K562 (cell line): ENCODE measurements around the gene C12orf42. TPM values are rescaled to one million over a fixed set of nuclear protein-coding genes. Genes with fewer than 3 reads are reported as not detected.
A peak's percentile ranks its signal among the peaks of the same experiment; 100 is the strongest.

Experiments
- ATAC-seq: fragments of 200-7000 bp; cut with Tn5 transposase; 3 replicates; pipeline ENCODE4 v1.9.1; 2020; ENCODE audit warnings: moderate library complexity
- BruUV-seq: library from RNA; stranded (reverse); fragments of 400-500 nt; replicated peaks from 2 replicates; lab custom pipeline; 2021; lab: Mats Ljungman, UMichigan
- CTCF ChIA-PET: fragments of 300-600 bp; formaldehyde crosslinking; extraction: SDS; loops from one replicate; lab custom pipeline; 2021; ENCODE audit warnings: low intra/inter-chr PET ratio; lab: Yijun Ruan, JAX
- POLR2A ChIA-PET: fragments of 300-600, 350-650 bp; sonication (Branson Sonifier 250); formaldehyde crosslinking; extraction: SDS; loops from one replicate; lab custom pipeline; 2021; ENCODE audit warnings: antibody characterized with exemption, inconsistent platforms; lab: Yijun Ruan, JAX
- DNase-seq, 4 experiments: peaks; one replicate each; pipeline versions ENCODE4 v3.0.0 to v3.0.0-alpha.2; 2011 to 2018; ENCODE audit warnings: low spot score in 3 of 4, mixed read lengths in 3 of 4; ENCODE audit errors: extremely low read depth in 1 of 4
- FAIRE-seq: peaks from 2 replicates; lab custom pipeline; 2011; peaks lifted over from hg19 to GRCh38; lab: Jason Lieb, UNC
- H2AFZ ChIP-seq: 2 replicates; pipeline ENCODE4 v1.6.0; 2011; ENCODE audit warnings: low read depth, low read length, control low read depth, inconsistent platforms
- H3K27ac ChIP-seq: fragments of 200-600 bp; 3 replicates; pipeline ENCODE4 v1.8.0; 2011; ENCODE audit warnings: low read depth, mild to moderate bottlenecking, control low read depth, inconsistent platforms, low read length, moderate library complexity, mixed read lengths; ENCODE audit errors: extremely low read depth
- H3K27me3 ChIP-seq, 2 experiments: fragments of 300-600 bp in 1 of 2; 2 replicates in 1 of 2; 3 replicates in 1 of 2; pipeline versions ENCODE4 v1.6.0 to v1.8.0; 2011; ENCODE audit warnings: inconsistent platforms in 2 of 2, low read length in 2 of 2, mild to moderate bottlenecking in 1 of 2, mixed read lengths in 1 of 2, moderate library complexity in 1 of 2; ENCODE audit not compliant: control insufficient read depth in 2 of 2, insufficient read depth in 2 of 2
- H3K36me3 ChIP-seq: fragments of 300-600 bp; 3 replicates; pipeline ENCODE4 v1.8.0; 2011; ENCODE audit warnings: mild to moderate bottlenecking, low read length, inconsistent platforms; ENCODE audit not compliant: control insufficient read depth, insufficient read depth
- H3K4me1 ChIP-seq, 2 experiments: fragments of 200-600 bp in 1 of 2; replicated peaks in 1 of 2; 2 replicates in 1 of 2; 3 replicates in 1 of 2; pipeline versions ENCODE4 v1.5.1 to v1.8.0; 2011; ENCODE audit warnings: inconsistent platforms in 2 of 2, low read length in 2 of 2, mild to moderate bottlenecking in 1 of 2, mixed read lengths in 1 of 2, moderate library complexity in 1 of 2; ENCODE audit not compliant: control insufficient read depth in 2 of 2, insufficient read depth in 2 of 2
- H3K4me2 ChIP-seq: 2 replicates; pipeline ENCODE4 v1.6.1; 2011; ENCODE audit warnings: low read length, control low read depth, inconsistent platforms, mixed read lengths; ENCODE audit not compliant: insufficient read depth
- H3K4me3 ChIP-seq: fragments of 200-600 bp; sonication (generic), shearing (Covaris generic); 2 replicates; pipeline ENCODE4 v1.5.1; 2016; ENCODE audit warnings: control low read depth, inconsistent platforms
- H3K79me2 ChIP-seq: fragments of 200-600 bp; 3 replicates; pipeline ENCODE4 v1.8.0; 2011; ENCODE audit warnings: low read length, inconsistent platforms; ENCODE audit not compliant: control insufficient read depth, insufficient read depth
- H3K9ac ChIP-seq, 2 experiments: 2 replicates each; pipeline versions ENCODE4 v1.6.0 to v1.6.1; 2011; ENCODE audit warnings: low read depth in 2 of 2, low read length in 2 of 2, control low read depth in 1 of 2, inconsistent platforms in 1 of 2, mild to moderate bottlenecking in 1 of 2, mixed read lengths in 1 of 2; ENCODE audit not compliant: insufficient read depth in 1 of 2
- H3K9me1 ChIP-seq: one replicate; pipeline ENCODE4 v1.6.0; 2011; ENCODE audit warnings: inconsistent platforms, mild to moderate bottlenecking, low read length, moderate library complexity; ENCODE audit not compliant: control insufficient read depth, insufficient read depth
- H3K9me3 ChIP-seq: replicated peaks from 2 replicates; pipeline ENCODE4 v1.5.1; 2011; ENCODE audit warnings: low read depth, low read length, inconsistent platforms; ENCODE audit not compliant: control insufficient read depth, insufficient read depth
- H4K20me1 ChIP-seq: replicated peaks from 2 replicates; pipeline ENCODE4 v1.6.1; 2011; ENCODE audit warnings: low read length, inconsistent platforms, mixed read lengths; ENCODE audit not compliant: control insufficient read depth, insufficient read depth
- CBFA2T3 ChIP-seq: fragments of 450-650 bp; IDR thresholded peaks from 2 replicates; pipeline ENCODE4 v1.6.1; 2017
- CSDE1 ChIP-seq, 2 experiments: fragments of 450-650 bp; IDR thresholded peaks; 2 replicates each; pipeline ENCODE4 v1.6.1; 2016; ENCODE audit warnings: mild to moderate bottlenecking in 1 of 2
- PHB ChIP-seq: fragments of 250-450 bp; sonication (Bioruptor Pico); IDR thresholded peaks from 2 replicates; pipeline ENCODE4 v1.5.0; 2021
- TFE3 ChIP-seq: fragments of 450-650 bp; formaldehyde crosslinking; IDR thresholded peaks from 2 replicates; pipeline ENCODE4 v1.4.0; 2020; ENCODE audit warnings: mild to moderate bottlenecking, mixed read lengths
- WGBS: fragments of 100-300 bp; shearing (Covaris generic); methylation state at CpG from one replicate; pipeline ENCODE4 v1.1.6; 2016; ENCODE audit warnings: low coverage, mixed read lengths; ENCODE audit not compliant: insufficient coverage; ENCODE audit errors: missing lambda C conversion rate; 5-methylcytosine and 5-hydroxymethylcytosine counted together
- in situ Hi-C: fragments of 300-500 bp; cut with MboI; formaldehyde crosslinking; loops from 4 replicates; pipeline ENCODE4 v1.15.0; 2018; ENCODE audit warnings: inconsistent platforms, mixed read lengths
- intact Hi-C: fragments of 100-400 bp; cut with micrococcal nuclease; formaldehyde crosslinking; loops from 2 replicates; pipeline ENCODE4 v1.14.2; 2022
- polyA plus RNA-seq, 8 experiments: library from polyadenylated mRNA; depleted of rRNA in 4 of 8; stranded (reverse) in 5 of 8; unstranded in 3 of 8; fragments of >200 nt; fragmentation: Nextera tagmentation in 2 of 8; fragmentation: Illumina TruSeq in 1 of 8; extraction: Ambion mirVana in 2 of 8; extraction: Trizol in 1 of 8; gene quantifications; 2 replicates each; pipeline versions ENCODE4 v1.2.1 to v1.2.3, GENCODE V29; 2011 to 2014; ENCODE audit warnings: inconsistent platforms in 1 of 8, missing spikeins in 1 of 8
- total RNA-seq, 7 experiments: library from RNA; depleted of rRNA in 6 of 7; stranded (reverse); fragments of >200 nt in 6 of 7; fragmentation: Illumina TruSeq in 2 of 7; extraction: Trizol in 2 of 7; gene quantifications; 2 replicates each; pipeline versions ENCODE4 v1.2.1 to v1.2.3, GENCODE V29; 2011 to 2021; ENCODE audit warnings: low replicate concordance in 1 of 7

Gene C12orf42
- total and polyA plus RNA-seq, 9 of the 15 experiments (the other 6 are each of a cell fraction or from before 2014, with no cell fraction given): not detected

- no peaks in the 10 kb centered on the region for H3K9me1 ChIP-seq
- no peak overlapping the region for H3K4me3 ChIP-seq
- no peaks in the 10 kb centered on the region for H3K27me3 ChIP-seq
- H3K4me2 ChIP-seq: no peak overlapping the region
- BruUV-seq: no TSS peak
- intact Hi-C loops: no loop called here
- no peaks in the 10 kb centered on the region for H4K20me1 ChIP-seq
- no peaks in the 10 kb centered on the region for H3K4me1 ChIP-seq
- H3K36me3 ChIP-seq: no peaks in the 10 kb centered on the region
- whole genome bisulfite sequencing: 0% methylated on average over 1 of the region's 1 CpG
- no peaks in the 10 kb centered on the region for H3K79me2 ChIP-seq
- CTCF ChIA-PET: no interaction called here
- ATAC-seq (no peak), DNase-seq (no peak), FAIRE-seq (no peak)
- H2AFZ ChIP-seq: no peak overlapping the region
- in situ Hi-C loops: no loop called here
- no peak overlapping the region for H3K27ac ChIP-seq
- TF ChIP-seq PHB (CRISPR knock-in tag): no peak
- peak; percentile 72 for TF ChIP-seq TFE3 (CRISPR knock-in tag)
- H3K9ac ChIP-seq: no peak overlapping the region
- POLR2A ChIA-PET: no interaction called here
- no peaks in the 10 kb centered on the region for H3K9me3 ChIP-seq
Measured at GRCh38 chr12:103348935-103349334, 146.8 kb downstream of the C12orf42 start.

- intact Hi-C loops: no loop called here
- CTCF ChIA-PET: no interaction called here
Measured at GRCh38 chr12:103336940-103337339, 158.8 kb downstream of the C12orf42 start.

More at GRCh38 chr12:103336940-103337339, 158.8 kb downstream of the C12orf42 start:
- H3K9me3 ChIP-seq: no peaks in the 10 kb centered on the region
- H4K20me1 ChIP-seq: no peaks in the 10 kb centered on the region
- FAIRE-seq: no peak
- no peak for ATAC-seq
- H3K9ac ChIP-seq: no peak overlapping the region
- TF ChIP-seq CSDE1 (IDR thresholded peaks at IDR 0.05) (no peak), CBFA2T3 (no peak)
- in situ Hi-C loops: no loop called here
- no peak for DNase-seq
- H3K4me2 ChIP-seq: no peak overlapping the region
- no peaks in the 10 kb centered on the region for H3K27me3 ChIP-seq
- BruUV-seq: no TSS peak
- no peaks in the 10 kb centered on the region for H3K9me1 ChIP-seq
- H2AFZ ChIP-seq: no peak overlapping the region
- no peaks in the 10 kb centered on the region for H3K4me1 ChIP-seq
- no peaks in the 10 kb centered on the region for H3K36me3 ChIP-seq
- H3K79me2 ChIP-seq: no peaks in the 10 kb centered on the region
- H3K4me3 ChIP-seq: no peak overlapping the region
- H3K27ac ChIP-seq: no peak overlapping the region
- POLR2A ChIA-PET: no interaction called here
